CD8-positive, alpha-beta memory T cell (primary cell): ENCODE data around the gene PRLH. TPM values are rescaled to one million over a fixed set of nuclear protein-coding genes. Genes with fewer than 3 reads are reported as not detected.

Experiments
- CTCF ChIA-PET: fragments of 350-600 bp; sonication (Branson Sonifier 250); formaldehyde crosslinking; loops from one replicate; lab custom pipeline; 2021; ENCODE audit warnings: antibody characterized with exemption; lab: Charles Lee
- POLR2A ChIA-PET: fragments of 350-600 bp; sonication (Branson Sonifier 250); formaldehyde crosslinking; loops from one replicate; lab custom pipeline; 2021; ENCODE audit warnings: antibody characterized with exemption; lab: Charles Lee
- DNase-seq, 5 donors: peaks; one replicate each; pipeline versions ENCODE4 v3.0.0 to v3.0.0-alpha.2; 2020 to 2022; ENCODE audit warnings: mixed read lengths in 1 of 5
- H3K27ac ChIP-seq: one replicate; pipeline ENCODE4 v1.7.0; 2013; ENCODE audit warnings: low read depth, mild to moderate bottlenecking, low read length, moderate library complexity
- H3K27me3 ChIP-seq: 2 replicates; pipeline ENCODE4 v1.7.0; 2013; ENCODE audit warnings: low read length, mild to moderate bottlenecking; ENCODE audit not compliant: insufficient read depth, poor library complexity, severe bottlenecking
- H3K36me3 ChIP-seq: 2 replicates; pipeline ENCODE4 v1.7.0; 2013; ENCODE audit warnings: mild to moderate bottlenecking, low read length, moderate library complexity; ENCODE audit not compliant: insufficient read depth
- H3K4me1 ChIP-seq: 2 replicates; pipeline ENCODE4 v1.7.0; 2013; ENCODE audit warnings: mild to moderate bottlenecking, low read length, moderate library complexity; ENCODE audit not compliant: insufficient read depth
- H3K4me3 ChIP-seq: 2 replicates; pipeline ENCODE4 v1.7.0; 2013; ENCODE audit warnings: mild to moderate bottlenecking, low read length
- H3K9me3 ChIP-seq: 2 replicates; pipeline ENCODE4 v1.7.0; 2013; ENCODE audit warnings: mild to moderate bottlenecking, low read length
- H3K27ac Mint-ChIP-seq, 8 donors: one replicate each; pipeline ENCODE4 v1.8.0; 2020 to 2021; ENCODE audit warnings: mixed read lengths in 8 of 8, mild to moderate bottlenecking in 6 of 8, inconsistent platforms in 3 of 8, moderate library complexity in 3 of 8
- H3K27me3 Mint-ChIP-seq, 2 donors: one replicate each; pipeline ENCODE4 v1.8.0; 2020 to 2021; ENCODE audit warnings: mixed read lengths in 2 of 2, mild to moderate bottlenecking in 1 of 2, moderate library complexity in 1 of 2
- H3K36me3 Mint-ChIP-seq, 3 donors: one replicate each; pipeline ENCODE4 v1.8.0; 2020 to 2021; ENCODE audit warnings: mixed read lengths in 3 of 3, inconsistent platforms in 1 of 3, mild to moderate bottlenecking in 1 of 3
- H3K4me1 Mint-ChIP-seq, 3 donors: one replicate each; pipeline ENCODE4 v1.8.0; 2020 to 2021; ENCODE audit warnings: mixed read lengths in 3 of 3, inconsistent platforms in 1 of 3, mild to moderate bottlenecking in 1 of 3
- H3K4me3 Mint-ChIP-seq, 7 donors: one replicate each; pipeline ENCODE4 v1.8.0; 2020 to 2021; ENCODE audit warnings: mixed read lengths in 7 of 7, mild to moderate bottlenecking in 6 of 7, moderate library complexity in 4 of 7, inconsistent platforms in 2 of 7
- H3K9me3 Mint-ChIP-seq, 5 donors: one replicate each; pipeline ENCODE4 v1.8.0; 2020 to 2022; ENCODE audit warnings: mixed read lengths in 5 of 5, mild to moderate bottlenecking in 3 of 5, moderate library complexity in 2 of 5, inconsistent platforms in 1 of 5
- polyA plus RNA-seq: library from polyadenylated mRNA; unstranded; fragments of 300-500 nt; fragmentation: Illumina TruSeq; gene quantifications from one replicate; pipeline ENCODE4 v1.2.3, GENCODE V29; 2021
- total RNA-seq, 2 experiments: library from RNA; stranded (reverse); gene quantifications; one replicate each; pipeline ENCODE4 v1.2.3, GENCODE V29; 2021

PRLH gene
- total and polyA plus RNA-seq, 3 experiments from 2014 or later, result not detected

DNA sequence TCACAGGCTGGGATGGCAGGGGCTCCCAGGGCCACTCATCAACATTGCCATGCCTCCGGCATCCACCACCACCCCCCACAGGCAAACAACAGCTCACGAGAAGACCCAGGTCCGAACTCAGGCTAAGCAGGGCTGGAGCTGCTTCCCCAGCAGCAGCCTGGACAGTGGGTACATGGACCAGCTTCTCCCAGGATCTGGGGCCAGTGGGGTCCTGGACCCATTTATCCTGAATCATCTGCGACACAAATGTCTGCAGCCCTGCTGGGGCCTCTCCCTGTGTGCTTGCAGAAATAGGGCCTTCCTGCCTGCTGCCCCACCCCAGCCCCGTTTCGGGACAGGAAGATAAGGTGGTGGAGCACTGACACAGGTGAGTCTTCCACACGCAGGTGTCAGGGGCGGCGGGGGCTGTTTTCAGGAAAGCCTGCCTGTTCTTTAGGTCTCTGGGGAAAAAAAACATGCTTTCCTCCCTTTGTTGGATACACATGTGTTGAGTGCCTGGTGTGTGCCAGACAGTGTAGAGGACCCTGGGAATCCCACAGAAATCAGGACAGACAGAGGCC lies 4.5 kb downstream of the PRLH start:
- peaks cover 6% of the 10 kb centered on the region for H3K4me1 ChIP-seq
- H3K4me1 Mint-ChIP-seq, result peaks cover 0 to 5% (median 5%) of the 10 kb centered on the region in 3 donors
- H3K27me3 ChIP-seq, result no peaks in the 10 kb centered on the region
- peaks cover 10 to 21% of the 10 kb centered on the region in 2 donors for H3K27me3 Mint-ChIP-seq
- H3K36me3 ChIP-seq, result no peaks in the 10 kb centered on the region
- ChIA-PET CTCF (interaction anchor here (1.4 to 4.4 kb wide), 11 partner anchors 9 to 417 kb away, joined by 3 to 55 read pairs (median 9); no protein-coding TSS in a partner anchor), POLR2A (interaction anchor here (0.7 kb wide), 1 partner anchor 486 kb away, joined by 3 read pairs; no protein-coding TSS in a partner anchor)
- H3K4me3 ChIP-seq, result no peak overlapping the region
- no peaks in the 10 kb centered on the region for H3K9me3 ChIP-seq
- no peak for DNase-seq
- no peak overlapping the region for H3K27ac Mint-ChIP-seq
- no peak overlapping the region for H3K27ac ChIP-seq
- no peak overlapping the region for H3K4me3 Mint-ChIP-seq
- H3K9me3 Mint-ChIP-seq, result no peaks in the 10 kb centered on the region
- H3K36me3 Mint-ChIP-seq, result no peaks in the 10 kb centered on the region

DNA sequence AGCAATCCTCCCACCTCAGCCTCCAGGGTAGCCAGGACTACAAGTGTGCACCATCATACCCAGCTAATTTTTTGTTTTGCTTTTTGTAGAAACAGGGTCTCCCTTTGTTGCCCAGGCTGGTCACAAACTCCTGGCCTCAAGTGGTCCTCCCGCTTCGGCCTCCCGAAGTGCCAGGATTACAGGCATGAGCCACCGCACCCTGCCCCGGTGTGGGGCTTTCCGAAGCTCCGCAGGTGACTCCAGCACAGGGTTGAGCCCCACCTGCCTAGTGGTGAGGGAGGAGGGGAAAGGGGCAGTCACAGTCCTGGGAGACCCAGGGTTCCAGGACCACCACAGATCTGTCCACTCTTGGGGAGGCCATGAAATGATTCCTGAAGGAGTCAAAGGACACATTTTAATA lies 5.2 kb downstream of the PRLH start:
- Histone ChIP-seq H3K27me3 (no peaks in the 10 kb centered on the region), H3K36me3 (no peaks in the 10 kb centered on the region)

DNA sequence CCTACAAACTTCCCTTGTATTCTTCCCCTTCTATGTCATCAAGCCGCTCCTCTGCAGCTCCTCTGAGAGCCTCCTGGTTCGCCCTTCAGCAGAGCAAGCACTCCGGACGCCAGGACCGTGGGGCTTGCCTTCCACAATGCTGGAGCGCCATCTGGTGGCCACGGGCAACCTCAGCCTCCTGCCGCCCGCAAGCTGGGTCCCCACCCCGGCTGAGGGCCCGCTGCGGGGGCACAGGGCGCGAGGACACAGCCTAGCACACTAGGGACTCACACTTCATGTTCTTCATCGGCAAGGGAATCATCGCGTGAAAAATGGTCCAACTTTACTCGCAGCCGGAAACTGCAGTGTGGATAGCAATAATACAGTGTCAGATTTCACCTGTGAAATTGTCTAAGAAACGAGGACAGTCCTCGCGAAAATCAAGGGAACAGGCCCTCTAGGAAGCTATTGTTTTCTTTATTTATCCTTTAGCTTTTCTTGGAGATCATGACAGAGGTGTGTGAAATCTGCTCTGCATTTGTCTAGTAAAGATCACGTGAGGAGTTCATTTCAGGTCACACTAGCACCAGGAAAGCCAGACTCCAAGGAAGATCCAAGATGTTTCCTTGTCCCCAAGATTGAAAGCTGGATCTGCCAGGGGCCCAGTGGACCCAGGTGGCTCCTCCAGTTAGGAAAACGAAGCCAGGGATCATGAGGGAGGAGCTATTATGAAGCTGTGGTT lies 5.8 kb downstream of the PRLH start:
- Histone ChIP-seq H3K4me3 (no peak overlapping the region), H3K27me3 (no peaks in the 10 kb centered on the region), H3K4me1 (peaks cover 6% of the 10 kb centered on the region), H3K36me3 (no peaks in the 10 kb centered on the region), H3K27ac (no peak overlapping the region), H3K9me3 (no peaks in the 10 kb centered on the region)
- Mint-ChIP-seq H3K36me3 (no peaks in the 10 kb centered on the region), H3K27me3 (peaks cover 14 to 25% of the 10 kb centered on the region in 2 donors), H3K9me3 (no peaks in the 10 kb centered on the region), H3K4me3 (no peak overlapping the region), H3K4me1 (peaks cover 0 to 5% (median 5%) of the 10 kb centered on the region in 3 donors), H3K27ac (peak overlapping the region in 1 of 8 donors; percentile 17)
- peak; percentile 68 to 82 (median 77) for DNase-seq
- CTCF ChIA-PET, result interaction anchor here (0.6 to 4.4 kb wide), 27 partner anchors 9 to 503 kb away, joined by 3 to 55 read pairs (median 4); partner anchors contain the start of gene RAB17
- POLR2A ChIA-PET, result no interaction called here

More for the DNA sequence above, 5.2 kb downstream of the PRLH start:
- Mint-ChIP-seq H3K9me3 (no peaks in the 10 kb centered on the region), H3K27ac (no peak overlapping the region), H3K27me3 (peaks cover 10 to 25% of the 10 kb centered on the region in 2 donors), H3K4me3 (no peak overlapping the region), H3K4me1 (peaks cover 0 to 5% (median 5%) of the 10 kb centered on the region in 3 donors), H3K36me3 (no peaks in the 10 kb centered on the region)
- H3K4me3 ChIP-seq, result no peak overlapping the region
- no peak for DNase-seq
- H3K27ac ChIP-seq, result no peak overlapping the region
- POLR2A ChIA-PET, result no interaction called here
- CTCF ChIA-PET, result interaction anchor here (0.6 to 4.4 kb wide), 24 partner anchors 9 to 503 kb away, joined by 3 to 55 read pairs (median 4); partner anchors contain the start of gene RAB17
- no peaks in the 10 kb centered on the region for H3K9me3 ChIP-seq
- peaks cover 6% of the 10 kb centered on the region for H3K4me1 ChIP-seq

DNA sequence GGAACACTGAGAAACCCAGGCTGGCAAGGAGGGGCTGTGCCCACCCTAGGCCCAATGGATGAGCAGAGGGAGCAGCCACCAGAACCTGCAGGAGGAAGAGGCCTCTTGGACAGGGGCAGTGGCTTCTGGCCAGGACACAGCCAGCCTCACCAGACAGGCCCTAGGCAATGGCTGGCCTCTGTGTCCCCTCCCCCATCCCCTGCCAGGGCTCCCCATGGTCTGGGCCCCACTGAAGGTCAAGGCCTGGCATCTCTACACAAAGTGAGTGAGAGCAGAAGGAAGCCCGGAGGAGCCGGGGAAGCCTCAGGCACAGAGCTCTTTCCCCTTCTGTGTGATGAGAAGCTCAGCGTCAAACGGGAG lies 6.3 kb downstream of the PRLH start:
- Histone ChIP-seq H3K9me3 (no peaks in the 10 kb centered on the region), H3K36me3 (no peaks in the 10 kb centered on the region), H3K27ac (no peak overlapping the region), H3K4me3 (no peak overlapping the region), H3K4me1 (peaks cover 6% of the 10 kb centered on the region), H3K27me3 (no peaks in the 10 kb centered on the region)
- POLR2A ChIA-PET, result no interaction called here
- Mint-ChIP-seq H3K27me3 (peaks cover 15 to 25% of the 10 kb centered on the region in 2 donors), H3K4me3 (no peak overlapping the region), H3K4me1 (peaks cover 0 to 5% (median 5%) of the 10 kb centered on the region in 3 donors), H3K36me3 (no peaks in the 10 kb centered on the region), H3K27ac (no peak overlapping the region), H3K9me3 (no peaks in the 10 kb centered on the region)
- no peak for DNase-seq
- CTCF ChIA-PET, result interaction anchor here (0.9 to 4.4 kb wide), 16 partner anchors 8 to 419 kb away, joined by 3 to 55 read pairs (median 6); no protein-coding TSS in a partner anchor

DNA sequence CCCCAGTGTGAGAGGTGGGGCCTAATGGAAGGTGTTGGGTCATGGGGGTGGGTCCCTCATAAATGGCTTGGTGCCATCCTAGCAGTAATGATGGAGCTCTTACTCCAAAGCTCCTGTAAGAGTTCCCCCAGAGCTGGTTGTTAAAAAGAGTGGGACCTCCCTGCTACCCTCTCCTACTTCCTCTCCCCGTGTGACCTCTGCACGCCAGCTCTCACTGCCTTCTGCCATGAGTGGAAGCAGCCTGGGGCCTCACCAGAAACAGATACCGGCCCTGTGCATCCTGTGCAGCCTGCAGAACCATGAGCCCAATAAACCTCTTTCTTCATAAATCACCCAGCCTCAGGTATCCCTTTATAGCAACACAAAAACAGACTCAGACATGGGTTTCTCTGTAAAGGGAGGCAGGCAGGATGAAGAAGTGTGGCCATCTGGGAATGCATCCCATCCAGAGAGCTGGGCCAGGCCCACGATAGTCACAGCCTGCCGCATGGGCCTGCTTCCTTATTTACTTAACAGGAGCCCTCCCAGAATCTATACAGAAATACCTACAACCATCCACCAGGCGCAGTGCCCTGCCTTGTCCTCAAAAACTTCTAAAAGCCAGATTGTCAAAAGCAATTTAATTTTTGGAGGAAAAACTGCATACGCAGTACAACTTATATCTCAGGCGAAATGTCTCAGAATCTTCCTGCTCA lies 7.5 kb downstream of the PRLH start:
- H3K27me3 Mint-ChIP-seq, result peaks cover 16 to 24% of the 10 kb centered on the region in 2 donors
- no peak for DNase-seq
- no peaks in the 10 kb centered on the region for H3K27me3 ChIP-seq
- H3K9me3 ChIP-seq, result no peaks in the 10 kb centered on the region
- H3K27ac Mint-ChIP-seq, result no peak overlapping the region
- no peaks in the 10 kb centered on the region for H3K36me3 ChIP-seq
- CTCF ChIA-PET, result interaction anchor here (0.7 to 4.4 kb wide), 2 partner anchors 61 to 1284 kb away, joined by 3 to 55 read pairs; no protein-coding TSS in a partner anchor
- H3K4me1 Mint-ChIP-seq, result peaks cover 0 to 5% (median 5%) of the 10 kb centered on the region in 3 donors
- peaks cover 6% of the 10 kb centered on the region for H3K4me1 ChIP-seq
- H3K4me3 Mint-ChIP-seq, result no peak overlapping the region
- POLR2A ChIA-PET, result no interaction called here
- no peak overlapping the region for H3K4me3 ChIP-seq
- H3K9me3 Mint-ChIP-seq, result no peaks in the 10 kb centered on the region
- H3K27ac ChIP-seq, result no peak overlapping the region
- H3K36me3 Mint-ChIP-seq, result no peaks in the 10 kb centered on the region

DNA sequence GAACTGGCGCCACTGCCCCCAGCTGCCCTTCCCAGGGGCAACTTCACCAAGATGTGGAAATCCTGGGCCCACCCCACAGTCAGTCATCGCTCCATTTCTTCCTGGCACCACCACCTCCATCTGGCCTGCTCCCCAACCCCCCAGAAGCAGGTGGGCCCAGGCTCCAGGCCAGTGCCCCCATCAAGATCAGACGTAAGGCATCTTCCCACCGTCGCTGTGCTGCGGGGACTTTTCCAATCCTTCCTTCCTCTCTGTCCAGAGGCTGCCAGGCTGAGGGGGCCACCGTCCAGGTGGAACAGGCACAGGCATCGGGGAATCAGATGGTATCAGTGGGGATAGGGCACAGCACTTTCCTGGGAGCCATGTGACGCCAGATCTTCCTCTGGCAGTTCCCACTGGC lies 8.1 kb downstream of the PRLH start:
- no peak overlapping the region for H3K4me3 ChIP-seq
- peaks cover 0 to 5% (median 5%) of the 10 kb centered on the region in 3 donors for H3K4me1 Mint-ChIP-seq
- CTCF ChIA-PET, result interaction anchor here (1.9 to 4.4 kb wide), 2 partner anchors 62 kb away, joined by 7 to 55 read pairs; no protein-coding TSS in a partner anchor
- no peaks in the 10 kb centered on the region for H3K9me3 Mint-ChIP-seq
- H3K36me3 Mint-ChIP-seq, result no peaks in the 10 kb centered on the region
- H3K27me3 Mint-ChIP-seq, result peaks cover 13 to 18% of the 10 kb centered on the region in 2 donors
- no peak overlapping the region for H3K4me3 Mint-ChIP-seq
- no peaks in the 10 kb centered on the region for H3K27me3 ChIP-seq
- POLR2A ChIA-PET, result no interaction called here
- peak overlapping the region in 1 of 8 donors; percentile 8 for H3K27ac Mint-ChIP-seq
- H3K27ac ChIP-seq, result no peak overlapping the region
- H3K4me1 ChIP-seq, result peaks cover 6% of the 10 kb centered on the region
- no peak for DNase-seq
- no peaks in the 10 kb centered on the region for H3K36me3 ChIP-seq
- H3K9me3 ChIP-seq, result no peaks in the 10 kb centered on the region

DNA sequence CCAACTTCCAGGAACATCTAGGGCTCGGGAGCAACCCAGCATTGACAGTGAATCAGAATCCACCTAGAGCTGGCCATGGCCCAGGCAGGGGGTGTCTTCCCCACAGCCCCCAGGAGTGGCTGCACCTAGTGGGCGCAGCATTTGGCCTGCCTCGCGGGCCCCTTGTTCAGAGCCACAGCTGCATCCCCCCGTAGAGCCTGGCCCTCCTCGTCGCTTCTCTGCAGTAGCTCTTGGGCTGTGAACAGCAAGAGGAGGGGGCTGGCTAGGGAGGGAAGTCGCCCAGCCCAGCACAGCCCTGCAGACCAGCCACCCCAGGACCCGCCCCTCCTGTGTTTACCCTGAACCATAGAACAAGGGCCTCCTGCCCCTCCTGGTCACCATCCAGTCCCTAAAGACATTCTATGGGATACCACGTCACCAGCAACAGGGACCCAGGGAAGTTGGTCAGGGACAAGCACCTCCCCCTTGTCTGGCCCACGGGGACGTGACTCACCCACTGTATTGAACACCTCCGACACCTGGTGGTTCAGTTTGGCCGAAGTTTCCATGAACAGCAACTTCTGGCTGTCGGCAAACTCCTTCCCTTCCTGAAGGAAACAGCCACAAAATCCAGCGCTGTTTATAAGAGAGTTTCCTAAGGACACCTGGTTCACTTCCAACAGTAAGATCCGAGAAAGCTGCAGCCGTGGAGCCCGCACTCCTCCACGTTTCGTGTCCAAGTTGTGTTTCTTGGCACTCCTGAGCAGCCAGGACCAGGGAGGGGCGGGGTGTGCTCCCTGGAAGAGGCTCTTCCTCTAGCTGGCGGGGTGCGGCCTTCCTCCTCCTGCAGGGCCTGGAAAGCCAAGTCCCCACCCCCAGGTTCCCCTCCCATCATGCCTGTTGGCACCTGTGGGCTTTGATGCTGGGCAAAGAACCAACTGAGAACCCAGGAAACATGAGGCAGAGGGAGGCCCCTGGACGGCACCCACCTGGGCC lies 8.8 kb downstream of the PRLH start:
- DNase-seq, result no peak
- Histone ChIP-seq H3K4me1 (peaks cover 6% of the 10 kb centered on the region), H3K36me3 (no peaks in the 10 kb centered on the region), H3K27ac (no peak overlapping the region), H3K27me3 (no peaks in the 10 kb centered on the region), H3K9me3 (no peaks in the 10 kb centered on the region), H3K4me3 (no peak overlapping the region)
- Mint-ChIP-seq H3K27me3 (peaks cover 13 to 14% of the 10 kb centered on the region in 2 donors), H3K9me3 (no peaks in the 10 kb centered on the region), H3K27ac (peak overlapping the region in 1 of 8 donors; percentile 8), H3K4me1 (peaks cover 0 to 5% (median 5%) of the 10 kb centered on the region in 3 donors), H3K4me3 (no peak overlapping the region), H3K36me3 (no peaks in the 10 kb centered on the region)
- ChIA-PET CTCF (interaction anchor here (1.9 kb wide), 1 partner anchor 62 kb away, joined by 7 read pairs; no protein-coding TSS in a partner anchor), POLR2A (no interaction called here)
